Esophagus (tissue), 2 donors: ENCODE data around the gene DPT. TPM values are rescaled to one million over a fixed set of nuclear protein-coding genes. Genes with fewer than 3 reads are reported as not detected.

Source experiments
- H3K27ac ChIP-seq, 2 donors: one replicate each; pipeline ENCODE4 v1.5.1; 2013; ENCODE audit warnings: low read depth in 2 of 2, mild to moderate bottlenecking in 2 of 2, inconsistent platforms in 1 of 2, low read length in 1 of 2, moderate library complexity in 1 of 2
- H3K27me3 ChIP-seq, 2 donors: one replicate each; pipeline ENCODE4 v1.6.1; 2013; ENCODE audit warnings: low read length in 2 of 2, control low read depth in 1 of 2, mild to moderate bottlenecking in 1 of 2; ENCODE audit not compliant: insufficient read depth in 2 of 2, control insufficient read depth in 1 of 2
- H3K36me3 ChIP-seq, 2 donors: one replicate each; pipeline ENCODE4 v1.6.1; 2013; ENCODE audit warnings: low read length in 1 of 2; ENCODE audit not compliant: control insufficient read depth in 2 of 2, insufficient read depth in 2 of 2
- H3K4me1 ChIP-seq, 2 donors: one replicate each; pipeline ENCODE4 v1.6.1; 2013; ENCODE audit warnings: low read length in 1 of 2; ENCODE audit not compliant: control insufficient read depth in 2 of 2, insufficient read depth in 2 of 2
- H3K4me3 ChIP-seq, 2 donors: one replicate each; pipeline ENCODE4 v1.5.1; 2013; ENCODE audit warnings: low read length in 2 of 2, mild to moderate bottlenecking in 2 of 2, low read depth in 1 of 2, moderate library complexity in 1 of 2
- H3K9me3 ChIP-seq, 2 donors: one replicate each; pipeline ENCODE4 v1.6.1; 2013; ENCODE audit warnings: mild to moderate bottlenecking in 2 of 2, low read depth in 1 of 2, low read length in 1 of 2, moderate library complexity in 1 of 2; ENCODE audit not compliant: control insufficient read depth in 2 of 2, insufficient read depth in 1 of 2
- WGBS, 2 donors: extraction: QIAGEN DNeasy Blood & Tissue Kit; methylation state at CpG; one replicate each; pipeline ENCODE4 v1.1.7; 2013; 5-methylcytosine and 5-hydroxymethylcytosine counted together
- polyA plus RNA-seq, 2 donors: library from polyadenylated mRNA; stranded (reverse); fragments of 200-250 nt; gene quantifications; one replicate each; pipeline ENCODE4 v1.2.3, GENCODE V29; 2013
- donor health status: healthy with polysubstance abuse.
- donor health status: Bipolar disorder and iron deficiency.

The DPT gene
- polyA plus RNA-seq, 2 donors, result 4.8 TPM

- Histone ChIP-seq H3K4me3 (no peak overlapping the region), H3K36me3 (no peaks in the 10 kb centered on the region), H3K9me3 (no peaks in the 10 kb centered on the region), H3K4me1 (no peaks in the 10 kb centered on the region), H3K27me3 (no peaks in the 10 kb centered on the region), H3K27ac (no peak overlapping the region)
- WGBS, 2 donors, result 92 to 93% methylated on average over 1 of the region's 1 CpG
These were observed 52.1 kb downstream of the DPT start for GRCh38 chr1:168676861-168677260.

DNA sequence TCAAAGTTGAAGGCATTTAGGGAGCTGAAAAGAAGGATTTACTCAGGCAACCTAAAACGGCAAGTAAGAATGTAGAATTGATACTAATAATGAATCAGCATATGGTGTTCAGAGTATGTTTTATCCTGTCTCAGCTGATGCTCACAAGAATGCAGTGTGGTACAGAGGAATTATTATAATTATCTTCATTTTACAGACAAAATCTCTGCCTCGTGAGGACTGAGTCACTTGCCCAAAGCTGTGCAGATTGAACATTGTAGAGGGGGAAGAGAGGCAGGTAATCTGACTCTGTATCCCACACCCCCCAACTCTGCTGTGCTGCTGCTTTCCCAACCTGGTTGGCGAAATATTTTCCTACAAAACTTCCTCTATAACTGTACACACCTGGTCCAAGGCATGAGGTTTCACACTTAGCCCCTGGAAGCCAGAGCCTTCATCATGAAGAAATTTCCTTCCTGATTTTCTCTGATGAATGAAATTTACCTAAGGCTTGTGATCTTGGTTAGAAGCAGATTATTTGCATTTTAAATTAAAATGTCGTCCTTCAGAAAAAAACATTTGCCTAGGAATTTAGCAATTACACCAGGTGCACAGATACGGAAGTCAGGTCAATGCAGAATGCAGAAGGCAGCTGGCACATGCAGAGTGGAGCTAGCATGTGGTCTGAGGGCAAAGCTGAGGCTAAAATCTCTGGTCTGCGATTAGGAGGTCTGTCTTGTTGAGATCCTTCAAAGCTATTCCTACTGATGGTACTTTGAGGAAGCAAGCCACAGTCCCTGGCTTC lies 52.8 kb downstream of the DPT start:
- 74 to 76% methylated on average over 6 of the region's 6 CpGs for WGBS, 2 donors
- no peaks in the 10 kb centered on the region for H3K9me3 ChIP-seq
- H3K27me3 ChIP-seq, result no peaks in the 10 kb centered on the region
- H3K36me3 ChIP-seq, result no peaks in the 10 kb centered on the region
- H3K4me1 ChIP-seq, result no peaks in the 10 kb centered on the region
- H3K4me3 ChIP-seq, result no peak overlapping the region
- H3K27ac ChIP-seq, result no peak overlapping the region

- Histone ChIP-seq H3K36me3 (no peaks in the 10 kb centered on the region), H3K9me3 (no peaks in the 10 kb centered on the region), H3K4me1 (no peaks in the 10 kb centered on the region), H3K27me3 (no peaks in the 10 kb centered on the region), H3K27ac (no peak overlapping the region), H3K4me3 (no peak overlapping the region)
- WGBS, 2 donors, result 61 to 81% methylated on average over 2 of the region's 2 CpGs
These were observed 54.9 kb downstream of the DPT start for GRCh38 chr1:168673974-168674683.

DNA sequence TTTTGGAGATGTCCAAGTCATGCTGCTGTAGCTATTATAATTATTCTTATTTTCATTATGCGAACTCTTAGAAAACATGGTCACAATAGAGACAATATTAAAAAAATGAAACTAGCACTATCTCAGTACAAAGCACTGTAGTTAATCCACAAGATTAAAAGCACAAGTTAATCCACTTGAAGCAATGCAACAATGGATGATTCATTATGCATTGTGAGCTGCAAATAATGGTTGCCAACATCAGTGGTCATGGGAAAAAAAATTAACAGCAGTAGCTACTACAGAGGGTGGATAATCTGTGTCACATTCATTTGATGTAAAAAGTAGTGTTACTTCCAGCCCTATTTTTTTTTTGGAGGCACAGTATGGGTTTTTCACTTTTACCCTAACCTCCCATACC lies 56.7 kb downstream of the DPT start:
- no peaks in the 10 kb centered on the region for H3K9me3 ChIP-seq
- 77 to 89% methylated on average over 1 of the region's 1 CpG for WGBS, 2 donors
- no peak overlapping the region for H3K27ac ChIP-seq
- no peaks in the 10 kb centered on the region for H3K4me1 ChIP-seq
- no peaks in the 10 kb centered on the region for H3K27me3 ChIP-seq
- H3K36me3 ChIP-seq, result no peaks in the 10 kb centered on the region
- H3K4me3 ChIP-seq, result no peak overlapping the region

GRCh38 chr1:168671782-168672181 lies 57.2 kb downstream of the DPT start:
- no peak overlapping the region for H3K4me3 ChIP-seq
- no peaks in the 10 kb centered on the region for H3K9me3 ChIP-seq
- no peak overlapping the region for H3K27ac ChIP-seq
- no peaks in the 10 kb centered on the region for H3K27me3 ChIP-seq
- no peaks in the 10 kb centered on the region for H3K36me3 ChIP-seq
- H3K4me1 ChIP-seq, result no peaks in the 10 kb centered on the region

- Histone ChIP-seq H3K4me1 (no peaks in the 10 kb centered on the region), H3K36me3 (no peaks in the 10 kb centered on the region), H3K27ac (no peak overlapping the region), H3K9me3 (no peaks in the 10 kb centered on the region), H3K27me3 (no peaks in the 10 kb centered on the region), H3K4me3 (no peak overlapping the region)
- 78 to 81% methylated on average over 1 of the region's 1 CpG for WGBS, 2 donors
These were observed 63.0 kb downstream of the DPT start for GRCh38 chr1:168665975-168666374.

DNA sequence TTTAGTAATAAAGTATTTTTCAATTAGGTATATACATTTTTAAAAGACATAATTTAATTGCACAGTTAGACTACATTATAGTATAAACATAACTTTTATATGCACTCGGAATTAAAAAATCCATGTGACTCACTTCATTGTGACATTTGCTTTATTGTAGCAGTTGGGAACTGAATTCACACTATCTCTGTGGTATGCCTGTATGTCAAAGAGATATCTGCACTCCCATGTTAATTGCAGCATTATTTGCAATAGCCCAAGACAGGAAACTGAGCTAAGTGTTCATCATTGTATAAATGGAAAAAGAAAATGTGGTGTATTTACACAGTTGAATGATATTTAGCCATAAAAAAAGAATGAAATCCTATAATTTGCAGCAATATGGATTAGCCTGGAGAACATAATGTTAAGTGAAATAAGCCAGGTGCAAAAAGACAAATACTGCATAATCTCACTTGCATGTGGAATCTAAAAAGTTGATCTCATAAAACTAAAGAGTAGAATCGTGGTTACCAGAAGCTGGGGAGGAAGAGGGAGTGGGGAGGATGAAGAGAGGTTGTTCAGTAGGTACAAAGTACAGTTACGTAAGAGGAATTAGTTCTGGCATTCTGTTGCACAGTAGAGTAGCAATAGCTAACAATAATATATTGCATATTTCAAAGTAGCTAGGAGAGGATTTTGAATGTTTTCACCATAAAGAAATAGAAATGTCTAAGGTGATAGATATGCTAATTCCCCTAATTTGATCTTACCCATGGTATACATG lies 64.8 kb downstream of the DPT start:
- Histone ChIP-seq H3K4me3 (no peak overlapping the region), H3K27me3 (no peaks in the 10 kb centered on the region), H3K27ac (no peak overlapping the region), H3K4me1 (no peaks in the 10 kb centered on the region), H3K9me3 (no peaks in the 10 kb centered on the region), H3K36me3 (no peaks in the 10 kb centered on the region)
- WGBS, 2 donors, result 31 to 36% methylated on average over 3 of the region's 3 CpGs

DNA sequence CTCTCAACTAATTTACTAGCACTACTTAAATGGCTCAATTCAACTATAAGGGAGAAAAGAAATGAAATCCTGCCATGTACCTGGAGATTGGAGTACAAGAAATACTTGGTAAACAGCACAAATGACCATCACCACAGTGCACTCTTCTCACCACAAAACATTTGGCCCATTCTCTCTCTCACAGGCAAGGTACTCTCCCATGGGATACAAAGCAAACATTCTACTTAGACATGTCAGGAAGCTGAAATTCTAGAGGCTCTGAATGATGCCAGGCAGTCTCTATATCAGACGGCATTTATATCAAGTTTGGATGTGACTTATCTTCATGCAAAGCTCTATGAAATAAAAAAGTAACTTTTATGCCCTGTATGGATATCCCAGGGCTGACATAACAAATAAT lies 72.5 kb downstream of the DPT start:
- Histone ChIP-seq H3K9me3 (no peaks in the 10 kb centered on the region), H3K4me1 (no peaks in the 10 kb centered on the region), H3K36me3 (no peaks in the 10 kb centered on the region), H3K27me3 (no peaks in the 10 kb centered on the region), H3K4me3 (no peak overlapping the region), H3K27ac (no peak overlapping the region)
- 84 to 85% methylated on average over 1 of the region's 1 CpG for WGBS, 2 donors

- Histone ChIP-seq H3K9me3 (no peaks in the 10 kb centered on the region), H3K27me3 (no peaks in the 10 kb centered on the region), H3K36me3 (no peaks in the 10 kb centered on the region), H3K4me3 (no peak overlapping the region), H3K4me1 (no peaks in the 10 kb centered on the region), H3K27ac (no peak overlapping the region)
- WGBS, 2 donors, result 58 to 74% methylated on average over 6 of the region's 6 CpGs
These were observed 74.6 kb downstream of the DPT start for GRCh38 chr1:168654198-168654915.
